ENCODE results near the gene KCNE4.

Gene KCNE4

GRCh38 chr2:223041527-223042109 is 10.4 kb upstream of the KCNE4 start:
- no peak for DNase-seq

GRCh38 chr2:223042284-223042683 is 9.7 kb upstream of the KCNE4 start:
- DNase-seq = no peak

- DNase-seq = no peak
Measured at GRCh38 chr2:223042704-223043118, 9.3 kb upstream of the KCNE4 start.

GRCh38 chr2:223043164-223043941 is 8.6 kb upstream of the KCNE4 start:
- no peak for DNase-seq

GRCh38 chr2:223044092-223044836 is 7.7 kb upstream of the KCNE4 start:
- DNase-seq = no peak

- no peak for DNase-seq
Measured at GRCh38 chr2:223044916-223045700, 6.9 kb upstream of the KCNE4 start.

- DNase-seq = no peak
Measured at GRCh38 chr2:223046470-223047040, 5.4 kb upstream of the KCNE4 start.

GRCh38 chr2:223047260-223047761 is 4.7 kb upstream of the KCNE4 start:
- no peak for DNase-seq

- no peak for DNase-seq
Measured at GRCh38 chr2:223048519-223048918, 3.5 kb upstream of the KCNE4 start.

- no peak for DNase-seq
Measured at GRCh38 chr2:223049356-223049755, 2.6 kb upstream of the KCNE4 start.

GRCh38 chr2:223050188-223050587 is 1.8 kb upstream of the KCNE4 start:
- no peak for DNase-seq

GRCh38 chr2:223050900-223051504 is 988 bp upstream of the KCNE4 start:
- no peak for DNase-seq

- DNase-seq = no peak
Measured at GRCh38 chr2:223052548-223053483, 826 bp downstream of the KCNE4 start.

- no peak for DNase-seq
Measured at GRCh38 chr2:223053484-223054192, 1.6 kb downstream of the KCNE4 start.

- no peak for DNase-seq
Measured at GRCh38 chr2:223054193-223054781, 2.3 kb downstream of the KCNE4 start.

GRCh38 chr2:223055140-223055539 is 3.1 kb downstream of the KCNE4 start:
- DNase-seq = no peak

- DNase-seq = no peak
Measured at GRCh38 chr2:223055836-223056235, 3.8 kb downstream of the KCNE4 start.

GRCh38 chr2:223056701-223057418 is 4.9 kb downstream of the KCNE4 start:
- no peak for DNase-seq

GRCh38 chr2:223057569-223057968 is 5.6 kb downstream of the KCNE4 start:
- no peak for DNase-seq

Data from cortex of kidney (tissue), 1 donor.